Pancreas (tissue), 10 donors: ENCODE measurements around the gene SLC6A15. TPM values are rescaled to one million over a fixed set of nuclear protein-coding genes. Genes with fewer than 3 reads are reported as not detected.

Source experiments
- ATAC-seq, 4 donors: fragments of 200-7000 bp; cut with Tn5 transposase; one replicate each; pipeline versions ENCODE4 v1.8.0 to v1.9.1; 2020; ENCODE audit warnings: mild to moderate bottlenecking in 4 of 4, moderate library complexity in 4 of 4
- DNase-seq, 6 donors: peaks; one replicate each; pipeline ENCODE4 v3.0.0-alpha.2; 2020
- FAIRE-seq: peaks from 2 replicates; lab custom pipeline; 2012; peaks lifted over from hg19 to GRCh38; lab: Jason Lieb, UNC
- H3K27ac ChIP-seq, 4 donors: fragments of 200-600 bp; sonication (generic); 1 replicate in 3 of 4; 2 replicates in 1 of 4; pipeline versions ENCODE4 v1.5.0 to v1.8.0; 2020
- H3K27me3 ChIP-seq, 4 donors: fragments of 200-600 bp; one replicate each; pipeline ENCODE4 v1.8.0; 2021
- H3K36me3 ChIP-seq, 3 donors: fragments of 200-600 bp; sonication (generic) in 1 of 3; one replicate each; pipeline versions ENCODE4 v1.5.0 to v1.8.0; 2020 to 2021
- H3K4me1 ChIP-seq, 3 donors: fragments of 200-600 bp; one replicate each; pipeline ENCODE4 v1.8.0; 2021
- H3K4me3 ChIP-seq, 4 donors: fragments of 200-600 bp; sonication (generic) in 2 of 4; one replicate each; pipeline versions ENCODE4 v1.5.0 to v1.8.0; 2020 to 2021
- H3K9me3 ChIP-seq, 4 donors: fragments of 200-600 bp; one replicate each; pipeline ENCODE4 v1.8.0; 2021
- CTCF ChIP-seq, 4 donors: fragments of 200-600 bp; sonication (generic) in 3 of 4; IDR thresholded peaks; one replicate each; pipeline versions ENCODE4 v1.5.0 to v1.8.0; 2021; ENCODE audit warnings: antibody characterized with exemption in 4 of 4
- WGBS, 2 donors: extraction: QIAGEN DNeasy Blood & Tissue Kit; methylation state at CpG; one replicate each; pipeline ENCODE4 v1.1.7; 2013; 5-methylcytosine and 5-hydroxymethylcytosine counted together
- intact Hi-C, 3 donors: fragments of 100-400 bp; cut with DNase I; formaldehyde crosslinking; loops; one replicate each; pipeline versions ENCODE4 v1.11.1 to v1.14.2; 2022
- polyA plus RNA-seq, 2 donors: library from polyadenylated mRNA; stranded (reverse); fragments of 200-250 nt; gene quantifications; one replicate each; pipeline ENCODE4 v1.2.3, GENCODE V29; 2013
- total RNA-seq, 6 donors: library from RNA; stranded (reverse); fragmentation: NEBNext Ultra II Directional in 4 of 6; extraction: Animal tissue kit (Norgen Biotek cat#: 25700) in 4 of 6; gene quantifications; one replicate each; pipeline versions ENCODE4 v1.2.1 to v1.2.4, GENCODE V29; 2021 to 2023
- donor health status: healthy with polysubstance abuse.
- donor health status: DM: no; HTN: no; CAD: no; lungs with moderate emphysema.
- donor health status: DM: no; HTN: no; CAD: no.
- donor health status: control.
- donor health status: control.
- donor health status: Bipolar disorder and iron deficiency.
- donor health status: DM: yes; HTN: yes; CAD: no.
- donor health status: DM: no; HTN: no; CAD: no.
- donor health status: DM: no; HTN: no; CAD: no.
- donor health status: DM: yes; HTN: yes; CAD: no.

Gene SLC6A15
- total and polyA plus RNA-seq, 8 donors, result 0.07 TPM; not detected in 7

GRCh38 chr12:84950971-84951546, 38.5 kb upstream of the SLC6A15 start:
- Histone ChIP-seq H3K36me3 (no peaks in the 10 kb centered on the region), H3K4me3 (no peak overlapping the region), H3K27ac (no peak overlapping the region), H3K27me3 (no peaks in the 10 kb centered on the region), H3K9me3 (no peaks in the 10 kb centered on the region), H3K4me1 (no peaks in the 10 kb centered on the region)
- ATAC-seq (no peak), DNase-seq (no peak), FAIRE-seq (no peak)
- no peak for TF ChIP-seq CTCF (IDR thresholded peaks at IDR 0.05)
- intact Hi-C loops, result no loop called here
- 60 to 70% methylated on average over 3 of the region's 3 CpGs for WGBS, 2 donors

GRCh38 chr12:84946753-84947152, 34.2 kb upstream of the SLC6A15 start:
- FAIRE-seq (no peak), ATAC-seq (no peak), DNase-seq (no peak)
- Histone ChIP-seq H3K9me3 (no peaks in the 10 kb centered on the region), H3K27me3 (no peaks in the 10 kb centered on the region), H3K4me3 (no peak overlapping the region), H3K36me3 (no peaks in the 10 kb centered on the region), H3K4me1 (no peaks in the 10 kb centered on the region), H3K27ac (no peak overlapping the region)
- intact Hi-C loops, result no loop called here
- no peak for TF ChIP-seq CTCF (IDR thresholded peaks at IDR 0.05)
- WGBS, 2 donors, result 48 to 55% methylated on average over 2 of the region's 2 CpGs

- WGBS, 2 donors, result 45 to 62% methylated on average over 3 of the region's 3 CpGs
- Histone ChIP-seq H3K27ac (no peak overlapping the region), H3K36me3 (no peaks in the 10 kb centered on the region), H3K4me3 (no peak overlapping the region), H3K9me3 (no peaks in the 10 kb centered on the region), H3K4me1 (no peaks in the 10 kb centered on the region), H3K27me3 (no peaks in the 10 kb centered on the region)
- intact Hi-C loops, result no loop called here
- no peak for DNase-seq
- ATAC-seq, result no peak
- no peak for FAIRE-seq
- TF ChIP-seq CTCF (IDR thresholded peaks at IDR 0.05), result no peak
Observed at GRCh38 chr12:84937415-84937814, 24.8 kb upstream of the SLC6A15 start.

GRCh38 chr12:84929501-84929900, 16.9 kb upstream of the SLC6A15 start:
- no peak for FAIRE-seq
- no peak for DNase-seq
- intact Hi-C loops, result no loop called here
- ATAC-seq, result no peak
- Histone ChIP-seq H3K4me1 (no peaks in the 10 kb centered on the region), H3K27me3 (no peaks in the 10 kb centered on the region), H3K27ac (no peak overlapping the region), H3K4me3 (no peak overlapping the region), H3K9me3 (no peaks in the 10 kb centered on the region), H3K36me3 (no peaks in the 10 kb centered on the region)
- TF ChIP-seq CTCF (IDR thresholded peaks at IDR 0.05), result no peak
- WGBS, 2 donors, result 87 to 91% methylated on average over 1 of the region's 1 CpG

GRCh38 chr12:84924981-84925380, 12.4 kb upstream of the SLC6A15 start:
- ATAC-seq, result no peak
- intact Hi-C loops, result no loop called here
- no peaks in the 10 kb centered on the region for H3K4me1 ChIP-seq

More at GRCh38 chr12:84924981-84925380, 12.4 kb upstream of the SLC6A15 start:
- FAIRE-seq (no peak), DNase-seq (no peak)
- H3K27ac ChIP-seq, result no peak overlapping the region
- H3K36me3 ChIP-seq, result no peaks in the 10 kb centered on the region
- 26 to 31% methylated on average over 2 of the region's 2 CpGs for WGBS, 2 donors
- no peaks in the 10 kb centered on the region for H3K9me3 ChIP-seq
- H3K27me3 ChIP-seq, result no peaks in the 10 kb centered on the region
- no peak for TF ChIP-seq CTCF (IDR thresholded peaks at IDR 0.05)
- H3K4me3 ChIP-seq, result no peak overlapping the region
